Measurements from ENCODE around the gene ATP1A2. TPM values are rescaled to one million over a fixed set of nuclear protein-coding genes. Genes with fewer than 3 reads are reported as not detected.

ATP1A2 gene
- total RNA-seq, 1 donor from 2014 or later, result 14.5 TPM

DNA sequence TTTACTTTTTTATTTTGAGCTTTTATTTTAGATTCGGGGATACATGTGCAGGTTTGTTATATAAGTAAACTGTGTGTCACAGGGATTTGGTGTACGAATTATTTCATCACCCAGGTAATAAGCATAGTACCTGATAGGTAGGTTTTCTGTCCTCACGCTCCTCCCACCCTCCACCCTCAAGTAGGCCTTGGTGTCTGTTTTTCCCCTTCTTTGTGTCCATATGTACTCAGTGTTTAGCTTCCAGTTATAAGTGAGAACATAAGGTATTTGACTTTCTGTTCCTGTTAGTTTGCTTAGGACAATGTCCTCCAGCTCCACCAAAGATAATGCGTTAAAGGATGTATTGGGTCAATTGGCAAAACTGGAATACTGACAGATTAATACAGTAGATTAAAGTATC is 41.6 kb downstream of the ATP1A2 start:
- Mint-ChIP-seq H3K36me3 (no peaks in the 10 kb centered on the region), H3K27ac (no peak overlapping the region), H3K9me3 (no peaks in the 10 kb centered on the region), H3K4me1 (ENCODE audit: unreplicated experiment) (peaks cover 2% of the 10 kb centered on the region), H3K27me3 (peaks cover 3% of the 10 kb centered on the region), H3K4me3 (no peak overlapping the region)
- TF ChIP-seq, protein P1, sequence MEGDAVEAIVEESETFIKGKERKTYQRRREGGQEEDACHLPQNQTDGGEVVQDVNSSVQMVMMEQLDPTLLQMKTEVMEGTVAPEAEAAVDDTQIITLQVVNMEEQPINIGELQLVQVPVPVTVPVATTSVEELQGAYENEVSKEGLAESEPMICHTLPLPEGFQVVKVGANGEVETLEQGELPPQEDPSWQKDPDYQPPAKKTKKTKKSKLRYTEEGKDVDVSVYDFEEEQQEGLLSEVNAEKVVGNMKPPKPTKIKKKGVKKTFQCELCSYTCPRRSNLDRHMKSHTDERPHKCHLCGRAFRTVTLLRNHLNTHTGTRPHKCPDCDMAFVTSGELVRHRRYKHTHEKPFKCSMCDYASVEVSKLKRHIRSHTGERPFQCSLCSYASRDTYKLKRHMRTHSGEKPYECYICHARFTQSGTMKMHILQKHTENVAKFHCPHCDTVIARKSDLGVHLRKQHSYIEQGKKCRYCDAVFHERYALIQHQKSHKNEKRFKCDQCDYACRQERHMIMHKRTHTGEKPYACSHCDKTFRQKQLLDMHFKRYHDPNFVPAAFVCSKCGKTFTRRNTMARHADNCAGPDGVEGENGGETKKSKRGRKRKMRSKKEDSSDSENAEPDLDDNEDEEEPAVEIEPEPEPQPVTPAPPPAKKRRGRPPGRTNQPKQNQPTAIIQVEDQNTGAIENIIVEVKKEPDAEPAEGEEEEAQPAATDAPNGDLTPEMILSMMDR (conservative IDR thresholded peaks at IDR 0.05), result no peak
- no peak for DNase-seq (ENCODE audit: extremely low spot score, unreplicated experiment)

DNA sequence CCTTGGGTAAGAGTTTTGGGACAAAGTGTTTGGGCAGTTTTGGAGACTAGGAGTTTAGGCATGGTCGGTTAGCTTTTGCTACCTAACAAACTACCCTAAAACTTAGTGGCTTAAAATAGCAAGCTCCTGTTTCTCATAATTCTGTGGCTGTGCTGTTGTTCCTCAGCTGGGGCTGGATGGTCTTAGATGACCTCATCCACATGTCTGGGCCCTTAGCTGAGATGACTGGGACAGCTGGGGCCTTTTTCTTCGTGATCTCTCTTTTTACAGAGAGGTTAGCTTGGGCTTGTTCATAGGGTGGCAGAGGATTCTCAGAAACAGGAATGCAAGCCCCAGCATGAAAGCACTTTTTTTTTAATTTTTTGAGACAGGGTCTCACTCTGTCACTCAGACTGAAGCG is 42.5 kb downstream of the ATP1A2 start:
- Mint-ChIP-seq H3K27ac (no peak overlapping the region), H3K4me1 (ENCODE audit: unreplicated experiment) (peaks cover 4% of the 10 kb centered on the region), H3K9me3 (no peaks in the 10 kb centered on the region), H3K27me3 (peaks cover 3% of the 10 kb centered on the region), H3K36me3 (no peaks in the 10 kb centered on the region), H3K4me3 (no peak overlapping the region)
- DNase-seq (ENCODE audit: extremely low spot score, unreplicated experiment), result no peak
- TF ChIP-seq, protein P1 (conservative IDR thresholded peaks at IDR 0.05), result no peak

DNA sequence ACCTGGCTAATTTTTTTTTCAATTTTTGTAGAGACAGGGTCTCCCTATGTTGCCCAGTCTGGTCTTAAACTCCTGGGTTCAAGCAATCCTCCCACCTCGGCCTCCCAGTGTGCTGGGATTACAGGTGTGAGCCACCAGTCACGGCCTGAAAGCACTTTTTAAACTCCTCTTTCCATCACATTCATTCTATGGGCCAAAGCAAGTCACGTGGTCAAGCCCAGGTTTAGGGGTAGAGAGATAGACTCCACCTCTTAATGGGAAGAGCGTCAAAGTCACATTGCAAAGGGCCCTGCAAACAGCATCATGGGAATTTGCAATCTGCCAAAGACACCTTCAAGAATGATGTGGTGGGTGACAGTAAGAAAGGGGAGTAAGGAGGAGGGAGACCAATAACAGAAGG is 43.0 kb downstream of the ATP1A2 start:
- H3K36me3 Mint-ChIP-seq, result no peaks in the 10 kb centered on the region
- H3K4me1 Mint-ChIP-seq (ENCODE audit: unreplicated experiment), result peaks cover 4% of the 10 kb centered on the region
- H3K4me3 Mint-ChIP-seq, result no peak overlapping the region
- H3K9me3 Mint-ChIP-seq, result peaks cover 1% of the 10 kb centered on the region
- peaks cover 3% of the 10 kb centered on the region for H3K27me3 Mint-ChIP-seq
- DNase-seq (ENCODE audit: extremely low spot score, unreplicated experiment), result no peak
- TF ChIP-seq, protein P1 (conservative IDR thresholded peaks at IDR 0.05), result no peak
- no peak overlapping the region for H3K27ac Mint-ChIP-seq

DNA sequence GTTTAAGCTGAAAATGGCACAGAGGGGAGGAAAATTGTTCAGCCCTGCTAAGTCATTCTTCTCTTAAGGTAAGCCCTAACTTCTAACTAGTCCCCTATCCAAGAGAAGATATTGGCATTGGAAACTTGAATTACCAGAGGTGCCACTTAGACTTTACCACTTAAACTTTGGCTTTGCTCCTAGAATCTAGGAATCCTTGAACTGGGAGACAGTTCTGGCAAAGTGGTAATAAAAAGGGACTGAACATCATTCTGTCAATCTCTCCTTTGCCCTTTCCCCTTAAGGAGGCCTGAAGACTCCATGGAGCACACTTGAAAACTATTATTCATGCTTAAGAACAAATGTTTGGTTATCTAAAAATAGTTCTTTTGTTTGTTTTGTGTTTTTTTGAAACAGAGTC is 44.3 kb downstream of the ATP1A2 start:
- Mint-ChIP-seq H3K9me3 (peaks cover 8% of the 10 kb centered on the region), H3K27me3 (peaks cover 3% of the 10 kb centered on the region), H3K36me3 (no peaks in the 10 kb centered on the region), H3K27ac (no peak overlapping the region), H3K4me3 (no peak overlapping the region), H3K4me1 (ENCODE audit: unreplicated experiment) (peaks cover 4% of the 10 kb centered on the region)
- TF ChIP-seq, protein P1 (conservative IDR thresholded peaks at IDR 0.05), result no peak
- DNase-seq (ENCODE audit: extremely low spot score, unreplicated experiment), result no peak

DNA sequence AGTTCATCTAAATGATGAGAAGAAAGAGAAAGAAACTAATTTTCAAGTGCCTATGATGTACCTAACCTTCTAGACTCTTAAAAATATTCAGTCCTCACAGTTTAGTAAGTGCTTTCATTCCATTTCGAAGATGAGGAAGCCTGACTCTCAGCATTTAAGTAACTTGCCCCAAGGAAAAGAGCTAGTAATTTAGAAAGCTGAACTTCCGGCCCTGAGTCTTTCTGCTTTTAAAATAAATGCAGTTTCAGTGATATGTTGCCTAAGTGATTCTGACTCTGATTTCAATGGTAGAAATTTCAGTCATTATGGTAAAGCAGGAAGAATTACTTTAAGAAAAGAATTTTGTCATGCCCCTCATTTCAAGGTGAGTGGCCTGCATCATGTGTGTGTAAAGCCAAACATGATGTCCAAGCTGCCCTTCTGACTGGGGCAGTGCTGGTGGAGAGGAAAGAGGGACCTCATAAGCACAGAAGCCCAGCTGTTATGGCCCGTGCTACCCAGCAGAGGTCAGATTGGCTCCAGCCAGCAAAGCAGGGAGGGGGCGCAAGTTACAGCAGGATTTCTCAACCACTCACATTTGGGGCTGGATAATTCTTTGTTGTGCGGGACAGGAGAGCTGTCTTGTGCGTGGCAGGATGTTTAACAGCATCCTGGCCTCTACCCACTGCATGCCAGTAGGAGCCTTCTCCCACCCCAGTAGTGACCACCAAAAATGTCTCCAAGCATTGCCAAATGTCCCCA is 46.6 kb downstream of the ATP1A2 start:
- Mint-ChIP-seq H3K4me3 (no peak overlapping the region), H3K27ac (no peak overlapping the region), H3K4me1 (ENCODE audit: unreplicated experiment) (peaks cover 4% of the 10 kb centered on the region), H3K36me3 (no peaks in the 10 kb centered on the region), H3K9me3 (peaks cover 8% of the 10 kb centered on the region), H3K27me3 (peaks cover 7% of the 10 kb centered on the region)
- TF ChIP-seq, protein P1 (conservative IDR thresholded peaks at IDR 0.05), result peak; percentile 64
- DNase-seq (ENCODE audit: extremely low spot score, unreplicated experiment), result no peak

Data from type B pancreatic cell (in vitro differentiated cells).